ENCODE measurements around the gene ZNF407.
A peak's percentile ranks its signal among the peaks of the same experiment; 100 is the strongest.

ZNF407 gene

DNA sequence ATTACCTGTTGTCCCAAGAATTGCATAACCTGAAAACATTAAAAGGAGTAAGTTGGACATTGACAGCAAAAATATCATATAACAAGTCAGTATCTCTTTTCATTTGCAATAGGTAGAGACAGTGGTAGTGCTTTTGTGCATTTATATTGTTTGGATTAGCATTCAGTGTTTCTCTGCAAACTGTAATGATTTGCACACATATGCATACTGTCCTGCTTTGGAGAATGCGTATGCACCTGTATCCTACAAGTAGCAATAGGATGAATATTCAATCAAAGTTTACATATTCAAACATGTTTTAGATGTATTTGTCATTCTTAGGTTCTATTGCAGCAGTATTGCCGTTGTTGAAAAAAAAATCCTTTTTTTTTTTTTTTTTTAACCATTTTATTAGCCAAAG lies 201.9 kb downstream of the ZNF407 start:
- no peak overlapping the region for H3K4me2 ChIP-seq (ENCODE audit: insufficient read depth, low read length)
- no peaks in the 10 kb centered on the region for H3K4me1 ChIP-seq (ENCODE audit: insufficient read depth, low read length)
- H4K20me1 ChIP-seq (ENCODE audit: insufficient read depth, low read length), result no peaks in the 10 kb centered on the region
- no peak for TF ChIP-seq EZH2 (IDR thresholded peaks at IDR 0.05; ENCODE audit: borderline replicate concordance, low read depth, low read length, severe bottlenecking)
- TF ChIP-seq, protein P1, sequence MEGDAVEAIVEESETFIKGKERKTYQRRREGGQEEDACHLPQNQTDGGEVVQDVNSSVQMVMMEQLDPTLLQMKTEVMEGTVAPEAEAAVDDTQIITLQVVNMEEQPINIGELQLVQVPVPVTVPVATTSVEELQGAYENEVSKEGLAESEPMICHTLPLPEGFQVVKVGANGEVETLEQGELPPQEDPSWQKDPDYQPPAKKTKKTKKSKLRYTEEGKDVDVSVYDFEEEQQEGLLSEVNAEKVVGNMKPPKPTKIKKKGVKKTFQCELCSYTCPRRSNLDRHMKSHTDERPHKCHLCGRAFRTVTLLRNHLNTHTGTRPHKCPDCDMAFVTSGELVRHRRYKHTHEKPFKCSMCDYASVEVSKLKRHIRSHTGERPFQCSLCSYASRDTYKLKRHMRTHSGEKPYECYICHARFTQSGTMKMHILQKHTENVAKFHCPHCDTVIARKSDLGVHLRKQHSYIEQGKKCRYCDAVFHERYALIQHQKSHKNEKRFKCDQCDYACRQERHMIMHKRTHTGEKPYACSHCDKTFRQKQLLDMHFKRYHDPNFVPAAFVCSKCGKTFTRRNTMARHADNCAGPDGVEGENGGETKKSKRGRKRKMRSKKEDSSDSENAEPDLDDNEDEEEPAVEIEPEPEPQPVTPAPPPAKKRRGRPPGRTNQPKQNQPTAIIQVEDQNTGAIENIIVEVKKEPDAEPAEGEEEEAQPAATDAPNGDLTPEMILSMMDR (IDR thresholded peaks at IDR 0.05; ENCODE audit: borderline replicate concordance, extremely low read depth, low read length, poor library complexity, severe bottlenecking), result no peak
- H3K79me2 ChIP-seq (ENCODE audit: insufficient read depth, low read length), result no peaks in the 10 kb centered on the region
- H3K27me3 ChIP-seq (ENCODE audit: insufficient read depth, low read length, poor library complexity), result no peaks in the 10 kb centered on the region
- H3K9me3 ChIP-seq (ENCODE audit: insufficient read depth, low read length, severe bottlenecking), result no peaks in the 10 kb centered on the region
- no peak overlapping the region for H3K9ac ChIP-seq (ENCODE audit: low read depth, low read length)
- H3K4me3 ChIP-seq (ENCODE audit: low read depth in 1 of 2, low read length in 2 of 2), result no peak overlapping the region
- H3K36me3 ChIP-seq (ENCODE audit: insufficient read depth, low read length), result no peaks in the 10 kb centered on the region
- ATAC-seq (ENCODE audit: insufficient read depth, low read depth) (no peak), DNase-seq (no peak)
- no peak overlapping the region for H2AFZ ChIP-seq (ENCODE audit: low read depth, low read length)
- no peak overlapping the region for H3K27ac ChIP-seq (ENCODE audit: low read length)

DNA sequence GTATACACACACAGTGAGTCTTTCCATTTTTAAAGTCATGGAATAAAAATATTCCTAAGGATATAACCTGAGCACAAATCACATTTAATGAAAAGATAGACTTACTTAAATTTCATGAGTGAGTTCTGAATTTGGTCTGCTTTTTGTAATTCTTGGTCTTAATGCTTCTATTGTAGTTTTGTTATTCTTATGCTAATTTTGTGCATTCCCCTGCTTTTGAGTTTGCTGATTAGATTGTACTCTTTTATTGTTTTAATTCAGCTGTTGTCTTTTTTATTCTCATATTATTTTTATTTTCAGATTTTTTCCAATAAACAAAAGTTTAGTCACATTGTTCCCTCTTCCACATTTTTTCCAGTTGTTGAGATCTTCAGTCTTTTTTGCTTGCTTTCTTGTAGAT lies 202.4 kb downstream of the ZNF407 start:
- H3K27ac ChIP-seq (ENCODE audit: low read length), result no peak overlapping the region

DNA sequence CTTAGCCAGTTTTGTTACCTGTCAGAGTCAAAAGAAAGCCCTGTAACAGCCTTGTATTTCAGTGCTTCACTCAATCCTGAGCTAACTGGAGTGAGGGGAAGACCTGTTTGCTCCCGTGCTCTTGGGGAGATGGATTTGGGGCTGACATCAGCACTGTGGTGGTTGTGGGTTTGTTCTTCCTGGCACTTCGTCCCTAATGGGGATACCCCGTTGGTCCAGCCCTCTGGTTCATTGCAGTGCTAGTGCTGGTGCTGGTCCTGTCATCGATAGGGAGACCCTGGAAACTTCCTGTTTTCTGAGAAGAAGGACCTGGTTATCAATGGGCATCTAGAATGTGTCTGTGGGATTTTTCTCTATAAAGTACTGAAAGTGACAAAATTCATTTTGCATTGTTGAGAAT lies 205.4 kb downstream of the ZNF407 start:
- Histone ChIP-seq H3K36me3 (ENCODE audit: insufficient read depth, low read length) (no peaks in the 10 kb centered on the region), H3K4me2 (ENCODE audit: insufficient read depth, low read length) (no peak overlapping the region), H4K20me1 (ENCODE audit: insufficient read depth, low read length) (no peaks in the 10 kb centered on the region), H3K4me1 (ENCODE audit: insufficient read depth, low read length) (no peaks in the 10 kb centered on the region), H3K9me3 (ENCODE audit: insufficient read depth, low read length, severe bottlenecking) (no peaks in the 10 kb centered on the region), H3K79me2 (ENCODE audit: insufficient read depth, low read length) (no peaks in the 10 kb centered on the region), H3K4me3 (ENCODE audit: low read depth in 1 of 2, low read length in 2 of 2) (no peak overlapping the region), H3K9ac (ENCODE audit: low read depth, low read length) (no peak overlapping the region), H3K27ac (ENCODE audit: low read length) (no peak overlapping the region), H3K27me3 (ENCODE audit: insufficient read depth, low read length, poor library complexity) (no peaks in the 10 kb centered on the region), H2AFZ (ENCODE audit: low read depth, low read length) (no peak overlapping the region)
- DNase-seq, result no peak
- TF ChIP-seq, protein P1 (IDR thresholded peaks at IDR 0.05; ENCODE audit: borderline replicate concordance, extremely low read depth, low read length, poor library complexity, severe bottlenecking), result no peak
- no peak for TF ChIP-seq EZH2 (IDR thresholded peaks at IDR 0.05; ENCODE audit: borderline replicate concordance, low read depth, low read length, severe bottlenecking)
- peak; percentile 37; the same call in 2 of the 3 replicates for ATAC-seq (ENCODE audit: insufficient read depth, low read depth)

More for the DNA sequence above, 202.4 kb downstream of the ZNF407 start:
- Histone ChIP-seq H3K4me1 (ENCODE audit: insufficient read depth, low read length) (no peaks in the 10 kb centered on the region), H2AFZ (ENCODE audit: low read depth, low read length) (no peak overlapping the region), H3K36me3 (ENCODE audit: insufficient read depth, low read length) (no peaks in the 10 kb centered on the region), H3K4me3 (ENCODE audit: low read depth in 1 of 2, low read length in 2 of 2) (no peak overlapping the region), H4K20me1 (ENCODE audit: insufficient read depth, low read length) (no peaks in the 10 kb centered on the region), H3K4me2 (ENCODE audit: insufficient read depth, low read length) (no peak overlapping the region), H3K9ac (ENCODE audit: low read depth, low read length) (no peak overlapping the region), H3K9me3 (ENCODE audit: insufficient read depth, low read length, severe bottlenecking) (no peaks in the 10 kb centered on the region), H3K79me2 (ENCODE audit: insufficient read depth, low read length) (no peaks in the 10 kb centered on the region), H3K27me3 (ENCODE audit: insufficient read depth, low read length, poor library complexity) (no peaks in the 10 kb centered on the region)
- ATAC-seq (ENCODE audit: insufficient read depth, low read depth) (no peak), DNase-seq (no peak)
- TF ChIP-seq, protein P1 (IDR thresholded peaks at IDR 0.05; ENCODE audit: borderline replicate concordance, extremely low read depth, low read length, poor library complexity, severe bottlenecking), result no peak
- no peak for TF ChIP-seq EZH2 (IDR thresholded peaks at IDR 0.05; ENCODE audit: borderline replicate concordance, low read depth, low read length, severe bottlenecking)

DNA sequence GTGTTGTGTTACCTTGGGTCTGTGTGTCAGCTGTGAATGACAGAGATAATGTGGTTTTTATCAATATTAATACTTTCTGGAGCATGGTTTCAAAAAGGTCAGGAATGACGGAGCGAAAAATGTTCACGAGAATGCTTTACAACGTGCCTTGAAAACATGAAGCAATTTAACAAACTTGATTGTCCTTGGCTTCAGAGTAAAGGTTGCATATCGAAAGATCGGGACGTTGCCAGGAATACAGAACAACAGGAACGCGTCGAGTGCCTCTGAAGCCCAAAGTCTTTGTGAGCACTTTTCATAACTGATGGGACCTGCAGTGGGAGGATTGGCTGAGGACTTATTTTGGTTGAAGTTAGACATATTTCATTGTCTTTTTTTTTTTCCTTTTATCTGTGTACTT lies 206.1 kb downstream of the ZNF407 start:
- Histone ChIP-seq H3K79me2 (ENCODE audit: insufficient read depth, low read length) (no peaks in the 10 kb centered on the region), H3K9ac (ENCODE audit: low read depth, low read length) (no peak overlapping the region), H3K4me2 (ENCODE audit: insufficient read depth, low read length) (no peak overlapping the region), H2AFZ (ENCODE audit: low read depth, low read length) (no peak overlapping the region), H4K20me1 (ENCODE audit: insufficient read depth, low read length) (no peaks in the 10 kb centered on the region), H3K36me3 (ENCODE audit: insufficient read depth, low read length) (no peaks in the 10 kb centered on the region), H3K27ac (ENCODE audit: low read length) (no peak overlapping the region), H3K9me3 (ENCODE audit: insufficient read depth, low read length, severe bottlenecking) (no peaks in the 10 kb centered on the region), H3K27me3 (ENCODE audit: insufficient read depth, low read length, poor library complexity) (no peaks in the 10 kb centered on the region), H3K4me3 (ENCODE audit: low read depth in 1 of 2, low read length in 2 of 2) (no peak overlapping the region), H3K4me1 (ENCODE audit: insufficient read depth, low read length) (no peaks in the 10 kb centered on the region)
- no peak for TF ChIP-seq EZH2 (IDR thresholded peaks at IDR 0.05; ENCODE audit: borderline replicate concordance, low read depth, low read length, severe bottlenecking)
- TF ChIP-seq, protein P1 (IDR thresholded peaks at IDR 0.05; ENCODE audit: borderline replicate concordance, extremely low read depth, low read length, poor library complexity, severe bottlenecking), result no peak
- DNase-seq (no peak), ATAC-seq (ENCODE audit: insufficient read depth, low read depth) (no peak)

Data from DND-41 (cell line).